HepG2 (cell line): ENCODE results near the gene NDUFS2. TPM values are rescaled to one million over a fixed set of nuclear protein-coding genes. Genes with fewer than 3 reads are reported as not detected.

Experiments
- ATF7-NPFF ChIP-seq: sonication (generic); formaldehyde crosslinking; IDR thresholded peaks from 2 replicates; pipeline ENCODE4 v1.8.1; 2023; ENCODE audit warnings: mild to moderate bottlenecking, low read depth, missing genetic modification reagents, moderate library complexity
- CBX1 ChIP-seq: IDR thresholded peaks from one replicate; pipeline ENCODE4 v1.6.1; 2016; ENCODE audit warnings: antibody characterized with exemption, low read depth
- FOSL2 ChIP-seq: sonication (generic); formaldehyde crosslinking; IDR thresholded peaks from 2 replicates; pipeline ENCODE4 v1.4.0; 2020; ENCODE audit warnings: missing genetic modification reagents
- MTA1 ChIP-seq: sonication (generic); formaldehyde crosslinking; IDR thresholded peaks from 2 replicates; pipeline ENCODE4 v1.4.0; 2020; ENCODE audit warnings: missing genetic modification reagents, mild to moderate bottlenecking, borderline replicate concordance
- MXI1 ChIP-seq: IDR thresholded peaks from 3 replicates; pipeline ENCODE4 v1.6.1; 2012; ENCODE audit warnings: low read depth, low read length, inconsistent platforms, borderline replicate concordance
- SP5 ChIP-seq: IDR thresholded peaks from 2 replicates; pipeline ENCODE4 v1.6.1; 2016; ENCODE audit warnings: low read depth, borderline replicate concordance
- ZFP41 ChIP-seq: sonication (generic); formaldehyde crosslinking; IDR thresholded peaks from 2 replicates; pipeline ENCODE4 v1.4.0; 2020; ENCODE audit warnings: mild to moderate bottlenecking, missing genetic modification reagents, borderline replicate concordance
- ZNF138 ChIP-seq: sonication (generic); formaldehyde crosslinking; IDR thresholded peaks from 2 replicates; pipeline ENCODE4 v1.5.0; 2020; ENCODE audit warnings: mild to moderate bottlenecking, low read depth, missing genetic modification reagents
- ZNF225 ChIP-seq: sonication (generic); formaldehyde crosslinking; IDR thresholded peaks from 2 replicates; pipeline ENCODE4 v1.4.0; 2020; ENCODE audit warnings: mild to moderate bottlenecking, missing genetic modification reagents
- ZNF510 ChIP-seq: sonication (generic); formaldehyde crosslinking; IDR thresholded peaks from 2 replicates; pipeline ENCODE4 v1.4.0; 2020; ENCODE audit warnings: low read depth, mild to moderate bottlenecking, missing genetic modification reagents
- ZNF839 ChIP-seq: sonication (generic); formaldehyde crosslinking; IDR thresholded peaks from 2 replicates; pipeline ENCODE4 v1.4.0; 2020; ENCODE audit warnings: missing genetic modification reagents, mild to moderate bottlenecking, borderline replicate concordance
- ZSCAN30 ChIP-seq: sonication (generic); formaldehyde crosslinking; IDR thresholded peaks from 2 replicates; pipeline ENCODE4 v1.5.0; 2020; ENCODE audit warnings: mild to moderate bottlenecking, missing genetic modification reagents
- ZSCAN9 ChIP-seq: IDR thresholded peaks from 2 replicates; pipeline ENCODE4 v1.6.1; 2016; ENCODE audit warnings: borderline replicate concordance
- polyA plus RNA-seq, 8 experiments: library from polyadenylated mRNA; depleted of rRNA in 3 of 8; stranded (reverse) in 7 of 8; unstranded in 1 of 8; fragments of >200 nt; fragmentation: Illumina TruSeq in 4 of 8; extraction: Trizol in 4 of 8; gene quantifications; 2 replicates each; pipeline versions ENCODE4 v1.2.1 to v1.2.3, GENCODE V29; 2011 to 2016; ENCODE audit warnings: low read depth in 4 of 8, missing spikeins in 1 of 8, mixed read lengths in 1 of 8; ENCODE audit not compliant: insufficient read depth in 1 of 8
- total RNA-seq, 5 experiments: library from RNA; depleted of rRNA; stranded (reverse); fragments of >200 nt; fragmentation: Illumina TruSeq; extraction: Trizol; gene quantifications; 2 replicates each; pipeline ENCODE4 v1.2.3, GENCODE V29; 2016; ENCODE audit warnings: low read depth in 1 of 5
- TF ChIP-seq, protein P1 (sequence below): sonication (generic); formaldehyde crosslinking; IDR thresholded peaks from 2 replicates; pipeline ENCODE4 v1.9.0; 2021; ENCODE audit warnings: missing genetic modification reagents, mild to moderate bottlenecking, borderline replicate concordance
- TF ChIP-seq, protein P2 (sequence below): sonication (generic); formaldehyde crosslinking; conservative IDR thresholded peaks from 2 replicates; pipeline ENCODE4 v1.4.0; 2020; ENCODE audit warnings: missing genetic modification reagents
- TF ChIP-seq, protein P3 (sequence below): sonication (generic); formaldehyde crosslinking; IDR thresholded peaks from 2 replicates; pipeline ENCODE4 v1.4.0; 2020; ENCODE audit warnings: mild to moderate bottlenecking, missing genetic modification reagents
- TF ChIP-seq, protein P4 (sequence below): sonication (generic); formaldehyde crosslinking; IDR thresholded peaks from 2 replicates; pipeline ENCODE4 v1.4.0; 2020; ENCODE audit warnings: mild to moderate bottlenecking, low read depth, missing genetic modification reagents
- TF ChIP-seq, protein P5 (sequence below): sonication (generic); formaldehyde crosslinking; IDR thresholded peaks from 2 replicates; pipeline ENCODE4 v1.5.0; 2020; ENCODE audit warnings: mild to moderate bottlenecking, missing genetic modification reagents, borderline replicate concordance

NDUFS2 gene
- total and polyA plus RNA-seq, 2 of the 13 experiments (the other 11 are each of a cell fraction or from before 2014, with no cell fraction given) = 89.9 to 118 TPM

DNA sequence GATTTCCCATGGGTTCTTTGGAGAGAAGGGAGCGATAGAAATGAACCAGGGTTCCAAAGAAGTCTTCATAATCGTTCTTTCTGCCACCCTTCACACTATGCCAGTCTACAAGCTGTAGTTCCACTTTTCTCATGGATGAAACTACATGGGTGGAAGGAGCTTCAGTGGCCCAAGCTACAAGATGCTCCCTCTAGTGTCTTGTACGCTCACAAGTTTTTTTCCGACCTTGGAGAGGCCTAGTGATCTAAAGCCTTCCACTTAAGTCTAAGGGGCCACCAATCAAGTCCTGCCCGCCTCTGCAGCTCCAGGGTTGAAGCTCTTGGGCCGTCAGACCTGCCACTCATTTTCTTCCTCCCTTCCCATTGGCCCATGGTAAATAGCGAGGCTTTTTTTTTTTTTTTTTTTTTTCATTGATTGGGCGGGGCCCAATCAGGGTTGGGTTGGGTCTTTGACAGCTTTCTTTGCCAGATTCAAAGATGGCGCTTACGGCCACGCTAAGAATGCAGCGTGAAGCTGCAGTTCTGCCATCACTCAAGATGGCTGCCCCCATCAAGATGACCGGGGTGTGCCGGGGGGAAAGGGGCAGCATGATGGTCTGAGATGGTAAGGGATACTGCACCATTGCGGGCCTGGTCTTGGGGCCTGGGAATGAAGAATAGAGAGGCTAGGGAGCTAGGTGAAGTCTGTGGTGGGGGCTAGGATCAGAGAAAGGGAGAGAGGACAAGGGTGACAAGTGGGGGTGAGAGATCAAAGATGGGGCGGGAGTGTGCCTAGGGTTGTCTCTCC lies 23.6 kb downstream of the NDUFS2 start, which contains the start of gene TOMM40L (continued):
- TF ChIP-seq SP5 (CRISPR knock-in tag) (no peak), ZNF839 (CRISPR knock-in tag) (no peak), ZSCAN30 (CRISPR knock-in tag) (no peak), MXI1 (peak; percentile 93; the same call in 2 of the 3 replicates), ZNF138 (CRISPR knock-in tag) (no peak), FOSL2 (CRISPR knock-in tag) (no peak), ZNF510 (CRISPR knock-in tag) (no peak), ZFP41 (no peak), CBX1 (no peak), MTA1 (CRISPR knock-in tag) (no peak), ZNF225 (CRISPR knock-in tag) (no peak), ZSCAN9 (CRISPR knock-in tag) (no peak), ATF7-NPFF (CRISPR knock-in tag) (no peak)
- TF ChIP-seq, protein P1, sequence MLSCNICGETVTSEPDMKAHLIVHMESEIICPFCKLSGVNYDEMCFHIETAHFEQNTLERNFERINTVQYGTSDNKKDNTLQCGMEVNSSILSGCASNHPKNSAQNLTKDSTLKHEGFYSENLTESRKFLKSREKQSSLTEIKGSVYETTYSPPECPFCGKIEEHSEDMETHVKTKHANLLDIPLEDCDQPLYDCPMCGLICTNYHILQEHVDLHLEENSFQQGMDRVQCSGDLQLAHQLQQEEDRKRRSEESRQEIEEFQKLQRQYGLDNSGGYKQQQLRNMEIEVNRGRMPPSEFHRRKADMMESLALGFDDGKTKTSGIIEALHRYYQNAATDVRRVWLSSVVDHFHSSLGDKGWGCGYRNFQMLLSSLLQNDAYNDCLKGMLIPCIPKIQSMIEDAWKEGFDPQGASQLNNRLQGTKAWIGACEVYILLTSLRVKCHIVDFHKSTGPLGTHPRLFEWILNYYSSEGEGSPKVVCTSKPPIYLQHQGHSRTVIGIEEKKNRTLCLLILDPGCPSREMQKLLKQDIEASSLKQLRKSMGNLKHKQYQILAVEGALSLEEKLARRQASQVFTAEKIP (CRISPR knock-in tag) = no peak
- TF ChIP-seq, protein P2, sequence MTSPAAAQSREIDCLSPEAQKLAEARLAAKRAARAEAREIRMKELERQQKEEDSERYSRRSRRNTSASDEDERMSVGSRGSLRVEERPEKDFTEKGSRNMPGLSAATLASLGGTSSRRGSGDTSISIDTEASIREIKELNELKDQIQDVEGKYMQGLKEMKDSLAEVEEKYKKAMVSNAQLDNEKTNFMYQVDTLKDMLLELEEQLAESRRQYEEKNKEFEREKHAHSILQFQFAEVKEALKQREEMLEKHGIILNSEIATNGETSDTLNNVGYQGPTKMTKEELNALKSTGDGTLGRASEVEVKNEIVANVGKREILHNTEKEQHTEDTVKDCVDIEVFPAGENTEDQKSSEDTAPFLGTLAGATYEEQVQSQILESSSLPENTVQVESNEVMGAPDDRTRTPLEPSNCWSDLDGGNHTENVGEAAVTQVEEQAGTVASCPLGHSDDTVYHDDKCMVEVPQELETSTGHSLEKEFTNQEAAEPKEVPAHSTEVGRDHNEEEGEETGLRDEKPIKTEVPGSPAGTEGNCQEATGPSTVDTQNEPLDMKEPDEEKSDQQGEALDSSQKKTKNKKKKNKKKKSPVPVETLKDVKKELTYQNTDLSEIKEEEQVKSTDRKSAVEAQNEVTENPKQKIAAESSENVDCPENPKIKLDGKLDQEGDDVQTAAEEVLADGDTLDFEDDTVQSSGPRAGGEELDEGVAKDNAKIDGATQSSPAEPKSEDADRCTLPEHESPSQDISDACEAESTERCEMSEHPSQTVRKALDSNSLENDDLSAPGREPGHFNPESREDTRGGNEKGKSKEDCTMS (CRISPR knock-in tag) = no peak
- TF ChIP-seq, protein P3, sequence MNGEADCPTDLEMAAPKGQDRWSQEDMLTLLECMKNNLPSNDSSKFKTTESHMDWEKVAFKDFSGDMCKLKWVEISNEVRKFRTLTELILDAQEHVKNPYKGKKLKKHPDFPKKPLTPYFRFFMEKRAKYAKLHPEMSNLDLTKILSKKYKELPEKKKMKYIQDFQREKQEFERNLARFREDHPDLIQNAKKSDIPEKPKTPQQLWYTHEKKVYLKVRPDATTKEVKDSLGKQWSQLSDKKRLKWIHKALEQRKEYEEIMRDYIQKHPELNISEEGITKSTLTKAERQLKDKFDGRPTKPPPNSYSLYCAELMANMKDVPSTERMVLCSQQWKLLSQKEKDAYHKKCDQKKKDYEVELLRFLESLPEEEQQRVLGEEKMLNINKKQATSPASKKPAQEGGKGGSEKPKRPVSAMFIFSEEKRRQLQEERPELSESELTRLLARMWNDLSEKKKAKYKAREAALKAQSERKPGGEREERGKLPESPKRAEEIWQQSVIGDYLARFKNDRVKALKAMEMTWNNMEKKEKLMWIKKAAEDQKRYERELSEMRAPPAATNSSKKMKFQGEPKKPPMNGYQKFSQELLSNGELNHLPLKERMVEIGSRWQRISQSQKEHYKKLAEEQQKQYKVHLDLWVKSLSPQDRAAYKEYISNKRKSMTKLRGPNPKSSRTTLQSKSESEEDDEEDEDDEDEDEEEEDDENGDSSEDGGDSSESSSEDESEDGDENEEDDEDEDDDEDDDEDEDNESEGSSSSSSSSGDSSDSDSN (CRISPR knock-in tag) = peak; percentile 58
- TF ChIP-seq, protein P4, sequence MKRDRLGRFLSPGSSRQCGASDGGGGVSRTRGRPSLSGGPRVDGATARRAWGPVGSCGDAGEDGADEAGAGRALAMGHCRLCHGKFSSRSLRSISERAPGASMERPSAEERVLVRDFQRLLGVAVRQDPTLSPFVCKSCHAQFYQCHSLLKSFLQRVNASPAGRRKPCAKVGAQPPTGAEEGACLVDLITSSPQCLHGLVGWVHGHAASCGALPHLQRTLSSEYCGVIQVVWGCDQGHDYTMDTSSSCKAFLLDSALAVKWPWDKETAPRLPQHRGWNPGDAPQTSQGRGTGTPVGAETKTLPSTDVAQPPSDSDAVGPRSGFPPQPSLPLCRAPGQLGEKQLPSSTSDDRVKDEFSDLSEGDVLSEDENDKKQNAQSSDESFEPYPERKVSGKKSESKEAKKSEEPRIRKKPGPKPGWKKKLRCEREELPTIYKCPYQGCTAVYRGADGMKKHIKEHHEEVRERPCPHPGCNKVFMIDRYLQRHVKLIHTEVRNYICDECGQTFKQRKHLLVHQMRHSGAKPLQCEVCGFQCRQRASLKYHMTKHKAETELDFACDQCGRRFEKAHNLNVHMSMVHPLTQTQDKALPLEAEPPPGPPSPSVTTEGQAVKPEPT (CRISPR knock-in tag) = no peak
- TF ChIP-seq, protein P5, sequence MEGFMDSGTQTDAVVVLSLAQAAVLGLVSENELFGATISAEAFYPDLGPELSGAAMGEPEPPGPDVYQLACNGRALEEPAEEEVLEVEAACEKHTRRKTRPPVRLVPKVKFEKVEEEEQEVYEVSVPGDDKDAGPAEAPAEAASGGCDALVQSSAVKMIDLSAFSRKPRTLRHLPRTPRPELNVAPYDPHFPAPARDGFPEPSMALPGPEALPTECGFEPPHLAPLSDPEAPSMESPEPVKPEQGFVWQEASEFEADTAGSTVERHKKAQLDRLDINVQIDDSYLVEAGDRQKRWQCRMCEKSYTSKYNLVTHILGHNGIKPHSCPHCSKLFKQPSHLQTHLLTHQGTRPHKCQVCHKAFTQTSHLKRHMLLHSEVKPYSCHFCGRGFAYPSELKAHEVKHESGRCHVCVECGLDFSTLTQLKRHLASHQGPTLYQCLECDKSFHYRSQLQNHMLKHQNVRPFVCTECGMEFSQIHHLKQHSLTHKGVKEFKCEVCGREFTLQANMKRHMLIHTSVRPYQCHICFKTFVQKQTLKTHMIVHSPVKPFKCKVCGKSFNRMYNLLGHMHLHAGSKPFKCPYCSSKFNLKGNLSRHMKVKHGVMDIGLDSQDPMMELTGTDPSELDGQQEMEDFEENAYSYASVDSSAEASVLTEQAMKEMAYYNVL = no peak; the same call in 1 of the 2 replicates
